KMS-11 (cell line): ENCODE measurements around the gene GET4.

Experiments used
- H2AFZ ChIP-seq: fragments of 200-600 bp; sonication (generic); 2 replicates; pipeline ENCODE4 v1.6.1; 2016; ENCODE audit warnings: antibody characterized with exemption, mixed run types, low read depth
- H3K27ac ChIP-seq: fragments of 200-600 bp; sonication (generic); 2 replicates; pipeline ENCODE4 v1.6.1; 2016; ENCODE audit warnings: mild to moderate bottlenecking, mixed run types
- H3K27me3 ChIP-seq: fragments of 200-600 bp; sonication (generic); 2 replicates; pipeline ENCODE4 v1.6.1; 2017; ENCODE audit warnings: mild to moderate bottlenecking, low read depth, mixed run types, moderate library complexity; ENCODE audit not compliant: insufficient read depth
- H3K36me3 ChIP-seq: fragments of 200-600 bp; sonication (generic); 2 replicates; pipeline ENCODE4 v1.6.1; 2017; ENCODE audit warnings: mild to moderate bottlenecking, mixed run types; ENCODE audit not compliant: insufficient read depth
- H3K4me1 ChIP-seq: fragments of 200-600 bp; sonication (generic); 2 replicates; pipeline ENCODE4 v1.6.1; 2016; ENCODE audit warnings: mild to moderate bottlenecking, low read depth, mixed run types; ENCODE audit not compliant: poor library complexity, severe bottlenecking
- H3K4me2 ChIP-seq: fragments of 200-600 bp; sonication (generic); 2 replicates; pipeline ENCODE4 v1.7.0; 2016; ENCODE audit warnings: mild to moderate bottlenecking, mixed run types
- H3K4me3 ChIP-seq: fragments of 200-600 bp; sonication (generic); IDR thresholded peaks from 2 replicates; pipeline ENCODE4 v1.6.1; 2017; ENCODE audit warnings: low read depth, low read length, mixed read lengths; ENCODE audit not compliant: insufficient read depth
- H3K79me2 ChIP-seq: fragments of 200-600 bp; sonication (generic); 2 replicates; pipeline ENCODE4 v1.6.1; 2016; ENCODE audit warnings: low read depth, mixed run types; ENCODE audit not compliant: insufficient read depth
- H3K9ac ChIP-seq: fragments of 200-600 bp; sonication (generic); 2 replicates; pipeline ENCODE4 v1.6.1; 2016; ENCODE audit warnings: mild to moderate bottlenecking, mixed run types
- H4K20me1 ChIP-seq: fragments of 200-600 bp; sonication (generic); 2 replicates; pipeline ENCODE4 v1.6.1; 2016; ENCODE audit warnings: mild to moderate bottlenecking, mixed run types; ENCODE audit not compliant: insufficient read depth
- CTCF ChIP-seq: fragments of 200-600 bp; sonication (generic); conservative IDR thresholded peaks from 2 replicates; pipeline ENCODE4 v1.6.1; 2017; ENCODE audit warnings: low read depth, mild to moderate bottlenecking, antibody characterized with exemption, low read length, moderate library complexity, mixed read lengths

Gene GET4

GRCh38 chr7:835021-835420 is 41.3 kb upstream of the GET4 start:
- H2AFZ ChIP-seq: no peak overlapping the region
- no peak overlapping the region for H3K4me3 ChIP-seq
- peaks cover 31% of the 10 kb centered on the region for H3K79me2 ChIP-seq
- H3K4me1 ChIP-seq: peaks cover 31% of the 10 kb centered on the region
- H3K36me3 ChIP-seq: no peaks in the 10 kb centered on the region
- no peak overlapping the region for H3K4me2 ChIP-seq
- no peaks in the 10 kb centered on the region for H4K20me1 ChIP-seq
- H3K9ac ChIP-seq: no peak overlapping the region
- no peaks in the 10 kb centered on the region for H3K27me3 ChIP-seq
- no peak for TF ChIP-seq CTCF
- no peak overlapping the region for H3K27ac ChIP-seq

- Histone ChIP-seq H3K4me2 (no peak overlapping the region), H3K79me2 (peaks cover 24% of the 10 kb centered on the region), H4K20me1 (no peaks in the 10 kb centered on the region), H3K4me3 (no peak overlapping the region), H3K27ac (no peak overlapping the region), H3K9ac (no peak overlapping the region), H3K36me3 (no peaks in the 10 kb centered on the region), H2AFZ (no peak overlapping the region), H3K4me1 (peaks cover 24% of the 10 kb centered on the region), H3K27me3 (no peaks in the 10 kb centered on the region)
- TF ChIP-seq CTCF: no peak
Observed at GRCh38 chr7:835485-836401, 40.6 kb upstream of the GET4 start.

- no peak for TF ChIP-seq CTCF
- Histone ChIP-seq H4K20me1 (no peaks in the 10 kb centered on the region), H3K4me1 (peaks cover 17% of the 10 kb centered on the region), H3K79me2 (peaks cover 18% of the 10 kb centered on the region), H3K9ac (no peak overlapping the region), H3K36me3 (no peaks in the 10 kb centered on the region), H3K27me3 (no peaks in the 10 kb centered on the region), H2AFZ (no peak overlapping the region), H3K4me3 (no peak overlapping the region), H3K4me2 (no peak overlapping the region), H3K27ac (no peak overlapping the region)
Observed at GRCh38 chr7:836429-836828, 39.9 kb upstream of the GET4 start.

- Histone ChIP-seq H3K9ac (no peak overlapping the region), H2AFZ (no peak overlapping the region), H3K79me2 (peaks cover 17% of the 10 kb centered on the region), H3K36me3 (no peaks in the 10 kb centered on the region), H3K27me3 (no peaks in the 10 kb centered on the region), H3K4me3 (no peak overlapping the region), H3K4me1 (peaks cover 11% of the 10 kb centered on the region), H3K27ac (no peak overlapping the region), H3K4me2 (no peak overlapping the region), H4K20me1 (no peaks in the 10 kb centered on the region)
- TF ChIP-seq CTCF: no peak
Observed at GRCh38 chr7:837001-837400, 39.4 kb upstream of the GET4 start.
